Gastroesophageal sphincter (tissue), 4 donors: ENCODE data around the gene DCLK3. TPM values are rescaled to one million over a fixed set of nuclear protein-coding genes. Genes with fewer than 3 reads are reported as not detected.

ENCODE experiments used
- ATAC-seq: fragments of 150-250 bp; one replicate; pipeline ENCODE4 v1.9.1; 2016; ENCODE audit warnings: mild to moderate bottlenecking, moderate library complexity
- H3K27ac ChIP-seq, 4 donors: fragments of 200-600 bp; sonication (generic) in 3 of 4; 1 replicate in 3 of 4; 2 replicates in 1 of 4; pipeline ENCODE4 v1.5.1; 2016 to 2019
- H3K27me3 ChIP-seq: fragments of 200-600 bp; sonication (generic); one replicate; pipeline ENCODE4 v1.5.1; 2019
- H3K36me3 ChIP-seq, 2 donors: fragments of 200-600 bp; sonication (generic); one replicate each; pipeline ENCODE4 v1.5.1; 2019; ENCODE audit warnings: control low read depth in 1 of 2
- H3K4me1 ChIP-seq, 3 donors: fragments of 200-600 bp; sonication (generic); 1 replicate in 2 of 3; 2 replicates in 1 of 3; pipeline ENCODE4 v1.5.1; 2016 to 2019; ENCODE audit warnings: control low read depth in 2 of 3
- H3K4me3 ChIP-seq, 2 donors: fragments of 200-600 bp; sonication (generic); one replicate each; pipeline ENCODE4 v1.5.1; 2019; ENCODE audit warnings: mild to moderate bottlenecking in 1 of 2, moderate library complexity in 1 of 2
- H3K9me3 ChIP-seq, 3 donors: fragments of 200-600 bp; sonication (generic); one replicate each; pipeline ENCODE4 v1.5.1; 2017 to 2019; ENCODE audit warnings: control low read depth in 2 of 3
- EP300 ChIP-seq: sonication (generic); formaldehyde crosslinking; IDR thresholded peaks from one replicate; pipeline ENCODE4 v1.6.1; 2017; ENCODE audit warnings: antibody characterized with exemption, mild to moderate bottlenecking
- POLR2A ChIP-seq, 2 donors: fragments of 450-650 bp; IDR thresholded peaks; one replicate each; pipeline ENCODE4 v1.6.1; 2017; ENCODE audit warnings: antibody characterized with exemption in 2 of 2, mild to moderate bottlenecking in 2 of 2, moderate library complexity in 1 of 2
- POLR2AphosphoS5 ChIP-seq: sonication (generic); formaldehyde crosslinking; IDR thresholded peaks from one replicate; pipeline ENCODE4 v1.6.1; 2017; ENCODE audit warnings: antibody characterized with exemption
- whole genome bisulfite sequencing, 2 donors: methylation state at CpG; one replicate each; pipeline ENCODE4 v1.1.5; 2018; ENCODE audit warnings: low coverage in 1 of 2; 5-methylcytosine and 5-hydroxymethylcytosine counted together
- total RNA-seq, 4 donors: library from RNA; depleted of rRNA; stranded (reverse); fragments of >200 nt; gene quantifications; one replicate each; pipeline ENCODE4 v1.1.0, GENCODE V29; 2016
- TF ChIP-seq, protein P1 (sequence below), 4 experiments: fragments of 200-600 bp in 2 of 4; fragments of 450-650 bp in 2 of 4; sonication (generic) in 1 of 4; IDR thresholded peaks; one replicate each; pipeline ENCODE4 v1.5.1; 2017 to 2019; ENCODE audit warnings: antibody characterized with exemption in 4 of 4, mild to moderate bottlenecking in 2 of 4, moderate library complexity in 2 of 4

DCLK3 gene
- total RNA-seq, 4 donors from 2014 or later: 0.27 to 0.62 TPM; not detected in 2

DNA sequence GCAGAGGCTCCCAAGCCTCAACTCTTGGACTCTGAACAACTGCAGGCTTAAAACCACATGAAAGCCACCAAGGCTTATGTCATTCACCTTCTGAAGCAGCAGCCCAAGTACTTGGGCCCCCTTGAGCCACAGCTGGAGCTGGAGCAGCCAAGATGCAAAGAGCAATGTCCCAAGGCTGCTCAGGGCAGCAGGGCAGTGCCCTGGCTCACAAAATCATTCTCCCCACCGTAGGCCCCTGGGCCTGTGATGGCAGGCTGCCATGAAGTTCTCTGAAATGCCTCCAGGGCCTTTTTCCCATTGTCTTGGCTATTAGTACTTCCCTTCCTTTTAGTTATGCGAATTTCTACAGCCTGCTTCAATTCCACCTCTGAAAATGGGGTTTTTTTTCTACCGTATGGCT lies 83.4 kb downstream of the DCLK3 start:
- TF ChIP-seq POLR2AphosphoS5: no peak
- Histone ChIP-seq H3K4me1 (no peaks in the 10 kb centered on the region), H3K36me3 (no peaks in the 10 kb centered on the region), H3K27me3 (no peaks in the 10 kb centered on the region), H3K4me3 (no peak overlapping the region), H3K27ac (no peak overlapping the region), H3K9me3 (peaks cover 0 to 46% (median 0%) of the 10 kb centered on the region in 3 donors)
- 40 to 67% methylated on average over 3 of the region's 3 CpGs for WGBS, 2 donors
- ATAC-seq: no peak

DNA sequence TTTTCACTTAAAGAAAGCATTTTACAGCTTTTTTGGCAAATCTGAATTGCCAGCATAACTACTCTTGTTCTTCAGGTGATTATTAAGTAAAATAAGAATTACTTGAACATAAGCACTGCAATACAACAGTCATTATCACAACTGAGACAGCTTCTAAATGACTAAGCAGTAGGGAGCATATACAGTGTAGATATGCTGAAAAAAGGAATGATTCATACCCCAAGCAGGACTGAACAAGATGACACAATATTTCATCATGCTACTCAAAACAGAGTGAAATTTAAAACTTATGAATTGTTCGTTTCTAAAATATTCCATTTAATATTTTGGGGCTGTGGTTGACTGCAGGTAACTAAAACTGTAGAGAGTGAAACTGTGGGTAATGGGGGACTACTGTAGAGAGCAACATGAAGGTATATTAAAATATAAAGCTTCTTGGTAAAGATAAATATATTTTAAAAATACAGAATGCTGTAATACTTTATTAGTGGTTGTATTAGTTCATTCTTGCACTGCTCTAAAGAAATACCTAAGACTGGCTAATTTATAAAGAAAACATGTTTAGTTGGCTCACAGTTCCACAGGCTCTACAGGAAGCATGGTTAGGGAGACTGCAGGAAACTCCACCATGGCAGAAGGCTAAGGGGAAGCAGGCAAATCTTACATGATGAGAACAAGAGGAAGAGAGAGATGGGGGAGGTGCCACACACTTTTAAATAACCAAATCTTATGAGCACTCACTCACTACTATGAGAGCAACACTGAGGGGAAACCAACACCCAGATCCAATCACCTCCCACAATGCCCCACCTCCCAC lies 84.8 kb downstream of the DCLK3 start:
- H3K9me3 ChIP-seq: peaks cover 0 to 46% (median 0%) of the 10 kb centered on the region in 3 donors
- no peak overlapping the region for H3K27ac ChIP-seq
- WGBS, 2 donors: 55 to 56% methylated on average over 1 of the region's 1 CpG
- H3K4me1 ChIP-seq: no peaks in the 10 kb centered on the region
- no peaks in the 10 kb centered on the region for H3K27me3 ChIP-seq
- no peak for ATAC-seq
- no peak for TF ChIP-seq EP300
- no peak for TF ChIP-seq POLR2A (IDR thresholded peaks at IDR 0.05)
- TF ChIP-seq, protein P1, sequence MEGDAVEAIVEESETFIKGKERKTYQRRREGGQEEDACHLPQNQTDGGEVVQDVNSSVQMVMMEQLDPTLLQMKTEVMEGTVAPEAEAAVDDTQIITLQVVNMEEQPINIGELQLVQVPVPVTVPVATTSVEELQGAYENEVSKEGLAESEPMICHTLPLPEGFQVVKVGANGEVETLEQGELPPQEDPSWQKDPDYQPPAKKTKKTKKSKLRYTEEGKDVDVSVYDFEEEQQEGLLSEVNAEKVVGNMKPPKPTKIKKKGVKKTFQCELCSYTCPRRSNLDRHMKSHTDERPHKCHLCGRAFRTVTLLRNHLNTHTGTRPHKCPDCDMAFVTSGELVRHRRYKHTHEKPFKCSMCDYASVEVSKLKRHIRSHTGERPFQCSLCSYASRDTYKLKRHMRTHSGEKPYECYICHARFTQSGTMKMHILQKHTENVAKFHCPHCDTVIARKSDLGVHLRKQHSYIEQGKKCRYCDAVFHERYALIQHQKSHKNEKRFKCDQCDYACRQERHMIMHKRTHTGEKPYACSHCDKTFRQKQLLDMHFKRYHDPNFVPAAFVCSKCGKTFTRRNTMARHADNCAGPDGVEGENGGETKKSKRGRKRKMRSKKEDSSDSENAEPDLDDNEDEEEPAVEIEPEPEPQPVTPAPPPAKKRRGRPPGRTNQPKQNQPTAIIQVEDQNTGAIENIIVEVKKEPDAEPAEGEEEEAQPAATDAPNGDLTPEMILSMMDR (IDR thresholded peaks at IDR 0.05): no peak
- TF ChIP-seq POLR2AphosphoS5: no peak
- no peak overlapping the region for H3K4me3 ChIP-seq
- H3K36me3 ChIP-seq: no peaks in the 10 kb centered on the region

DNA sequence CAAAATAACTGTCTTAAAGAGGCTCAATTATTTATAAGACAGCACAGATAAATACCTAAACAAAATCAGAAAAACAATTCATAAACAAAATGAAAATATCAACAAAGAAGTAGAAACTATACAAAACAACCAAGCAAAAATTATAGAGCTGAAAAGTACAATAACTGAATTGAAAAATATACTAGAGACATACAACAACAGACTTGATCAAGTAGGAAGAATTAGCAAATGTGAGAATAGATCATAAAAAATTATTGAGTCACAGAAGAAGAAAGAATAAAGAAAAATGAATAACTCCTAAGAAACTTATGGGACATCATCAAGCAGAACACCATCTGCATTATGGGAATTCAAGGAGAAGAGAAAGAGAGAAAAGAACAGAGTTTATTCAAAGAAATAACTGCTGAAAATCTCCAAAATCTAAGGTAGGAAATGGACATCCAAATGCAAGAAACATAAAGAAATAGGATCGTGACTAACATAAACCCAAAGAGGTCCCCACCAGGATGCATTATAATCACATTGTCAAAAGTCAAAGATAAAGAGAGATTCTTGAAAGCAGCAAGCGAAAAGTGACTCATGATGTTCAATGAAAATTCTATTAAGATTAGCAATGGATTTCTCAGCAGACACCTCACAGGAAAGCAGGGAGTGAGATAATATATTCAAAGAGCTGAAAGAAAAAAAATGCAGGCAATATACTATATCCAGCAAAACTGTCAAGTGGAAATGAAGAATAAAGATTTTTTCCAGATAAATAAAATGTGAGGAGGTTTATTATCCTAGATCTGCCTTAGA lies 85.9 kb downstream of the DCLK3 start:
- 67 to 70% methylated on average over 2 of the region's 2 CpGs for WGBS, 2 donors
- Histone ChIP-seq H3K4me1 (no peaks in the 10 kb centered on the region), H3K4me3 (no peak overlapping the region), H3K27me3 (no peaks in the 10 kb centered on the region), H3K36me3 (no peaks in the 10 kb centered on the region), H3K9me3 (peaks cover 0 to 46% (median 0%) of the 10 kb centered on the region in 3 donors), H3K27ac (no peak overlapping the region)
- TF ChIP-seq EP300 (no peak), POLR2A (IDR thresholded peaks at IDR 0.05) (no peak), POLR2AphosphoS5 (no peak)
- TF ChIP-seq, protein P1 (IDR thresholded peaks at IDR 0.05): no peak
- ATAC-seq: no peak

DNA sequence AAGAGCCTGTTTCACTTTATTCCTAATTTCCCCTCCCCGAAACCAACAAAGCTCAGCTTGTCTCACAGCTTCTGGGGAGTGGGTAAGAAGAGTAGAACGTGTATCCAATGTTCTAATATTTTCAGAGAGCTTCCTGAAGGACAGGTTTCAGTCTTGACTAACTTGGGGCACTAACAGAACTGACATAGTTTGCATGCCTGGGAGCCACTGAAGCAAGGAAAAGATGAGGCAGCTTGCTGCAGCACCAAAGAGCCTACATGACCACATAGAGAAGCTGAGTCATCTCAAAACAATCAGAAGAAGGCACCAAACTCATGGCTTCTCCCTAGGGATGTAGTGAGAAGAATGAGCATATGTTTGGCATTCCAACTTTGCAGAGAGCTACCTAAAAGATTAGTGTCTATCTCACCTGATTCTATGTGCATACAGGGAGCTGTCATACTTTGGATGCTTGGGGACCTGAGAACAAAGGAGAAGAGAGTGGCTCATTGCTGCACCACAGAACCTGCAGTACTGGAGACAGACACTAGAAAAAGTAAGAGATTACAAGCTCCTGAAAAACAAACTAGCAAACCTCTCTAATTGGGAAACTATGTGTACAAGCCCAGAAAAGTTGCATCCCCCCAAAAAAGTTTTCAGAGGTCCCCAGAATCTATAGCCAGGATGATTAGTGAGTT lies 86.9 kb downstream of the DCLK3 start:
- TF ChIP-seq POLR2A (IDR thresholded peaks at IDR 0.05) (no peak), EP300 (no peak), POLR2AphosphoS5 (no peak)
- TF ChIP-seq, protein P1 (IDR thresholded peaks at IDR 0.05): no peak
- Histone ChIP-seq H3K4me1 (no peaks in the 10 kb centered on the region), H3K27ac (no peak overlapping the region), H3K4me3 (no peak overlapping the region), H3K36me3 (no peaks in the 10 kb centered on the region), H3K27me3 (no peaks in the 10 kb centered on the region), H3K9me3 (peaks cover 0 to 46% (median 0%) of the 10 kb centered on the region in 3 donors)
- WGBS, 2 donors: 43 to 57% methylated on average over 2 of the region's 2 CpGs
- no peak for ATAC-seq

DNA sequence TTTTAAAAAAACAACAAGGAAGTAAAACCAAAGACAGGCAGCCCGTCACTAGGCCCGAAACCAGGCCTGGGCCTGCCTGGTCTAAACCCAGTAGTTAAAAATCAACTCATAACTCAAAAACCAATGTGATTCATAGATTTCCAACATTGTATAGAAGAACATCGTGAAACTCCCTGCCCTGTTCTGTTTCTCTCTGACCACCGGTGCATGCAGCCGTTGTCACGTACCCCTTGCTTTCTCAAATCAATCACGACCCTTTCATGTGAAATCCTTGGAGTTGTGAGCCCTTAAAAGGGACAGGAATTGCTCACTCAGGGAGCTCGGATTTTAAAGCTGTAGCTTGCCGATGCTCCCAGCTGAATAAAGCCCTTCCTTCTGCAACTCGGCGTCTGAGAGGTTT lies 89.5 kb downstream of the DCLK3 start:
- H3K36me3 ChIP-seq: no peaks in the 10 kb centered on the region
- WGBS, 2 donors: 76 to 87% methylated on average over 7 to 10 of the region's 11 CpGs
- H3K4me3 ChIP-seq: no peak overlapping the region
- H3K27me3 ChIP-seq: no peaks in the 10 kb centered on the region
- H3K27ac ChIP-seq: no peak overlapping the region
- H3K4me1 ChIP-seq: no peaks in the 10 kb centered on the region
- peaks cover 0 to 29% (median 0%) of the 10 kb centered on the region in 3 donors for H3K9me3 ChIP-seq
- ATAC-seq: no peak
- TF ChIP-seq POLR2A (IDR thresholded peaks at IDR 0.05): no peak
- TF ChIP-seq EP300: no peak
- no peak for TF ChIP-seq POLR2AphosphoS5
- TF ChIP-seq, protein P1 (IDR thresholded peaks at IDR 0.05): no peak
